ENCODE results near the gene OR5B3. TPM values are rescaled to one million over a fixed set of nuclear protein-coding genes. Genes with fewer than 3 reads are reported as not detected.

OR5B3 gene
- total RNA-seq, 2 experiments from 2014 or later = not detected

GRCh38 chr11:58358969-58359368, 47.7 kb downstream of the OR5B3 start, which contains the start of gene OR5B17:
OR5B17 (minus strand) TSS chr11:58359069; CDS start chr11:58359069, 0 bp downstream.
- H3K9me3 ChIP-seq (ENCODE audit: control insufficient read depth in 1 of 2, insufficient read depth in 1 of 2, low read length in 2 of 2) = no peaks in the 10 kb centered on the region
- POLR2A ChIA-PET = no interaction called here
- H3K4me3 Mint-ChIP-seq = no peak within 1 kb of the TSS
- H3K4me1 Mint-ChIP-seq (ENCODE audit: low read depth) = no peaks in the 10 kb centered on the region
- peaks cover 0 to 6% of the 10 kb centered on the region in 2 experiments for H3K27me3 ChIP-seq (ENCODE audit: control insufficient read depth in 1 of 2, insufficient read depth in 2 of 2, low read length in 2 of 2)
- no peak for ATAC-seq (ENCODE audit: poor library complexity)
- no peak within 1 kb of the TSS for H3K4me3 ChIP-seq (ENCODE audit: low read length)
- H3K36me3 Mint-ChIP-seq (ENCODE audit: low read depth) = no peaks in the 10 kb centered on the region
- no peaks in the 10 kb centered on the region for H3K36me3 ChIP-seq (ENCODE audit: insufficient read depth, low read length)
- H3K27ac ChIP-seq (ENCODE audit: low read depth in 1 of 2, low read length in 2 of 2) = no peak within 1 kb of the TSS
- DNase-seq = no peak
- no peak within 1 kb of the TSS for H3K27ac Mint-ChIP-seq
- H3K9me3 Mint-ChIP-seq = no peaks in the 10 kb centered on the region
- CTCF ChIA-PET = no interaction called here
- no peak for TF ChIP-seq CTCF (IDR thresholded peaks at IDR 0.05)
- intact Hi-C loops (cut with DNase I, micrococcal nuclease) = no loop called here
- H3K4me1 ChIP-seq (ENCODE audit: insufficient read depth, low read length) = no peaks in the 10 kb centered on the region
- peaks cover 21% of the 10 kb centered on the region for H3K27me3 Mint-ChIP-seq

GRCh38 chr11:58354727-58355126, 51.9 kb downstream of the OR5B3 start:
- ATAC-seq (ENCODE audit: poor library complexity) (no peak), DNase-seq (no peak)
- H3K9me3 ChIP-seq (ENCODE audit: control insufficient read depth in 1 of 2, insufficient read depth in 1 of 2, low read length in 2 of 2) = no peaks in the 10 kb centered on the region
- H3K27ac ChIP-seq (ENCODE audit: low read depth in 1 of 2, low read length in 2 of 2) = no peak overlapping the region
- H3K27me3 ChIP-seq (ENCODE audit: control insufficient read depth in 1 of 2, insufficient read depth in 2 of 2, low read length in 2 of 2) = no peaks in the 10 kb centered on the region
- CTCF ChIA-PET = no interaction called here
- H3K36me3 Mint-ChIP-seq (ENCODE audit: low read depth) = no peaks in the 10 kb centered on the region
- H3K4me1 Mint-ChIP-seq (ENCODE audit: low read depth) = no peaks in the 10 kb centered on the region
- no peak overlapping the region for H3K4me3 ChIP-seq (ENCODE audit: low read length)
- H3K9me3 Mint-ChIP-seq = no peaks in the 10 kb centered on the region
- TF ChIP-seq CTCF (IDR thresholded peaks at IDR 0.05) = no peak
- POLR2A ChIA-PET = no interaction called here
- no peaks in the 10 kb centered on the region for H3K36me3 ChIP-seq (ENCODE audit: insufficient read depth, low read length)
- no peak overlapping the region for H3K4me3 Mint-ChIP-seq
- H3K4me1 ChIP-seq (ENCODE audit: insufficient read depth, low read length) = no peaks in the 10 kb centered on the region
- H3K27me3 Mint-ChIP-seq = peaks cover 27% of the 10 kb centered on the region
- intact Hi-C loops (cut with DNase I, micrococcal nuclease) = no loop called here
- no peak overlapping the region for H3K27ac Mint-ChIP-seq

Other genes with a start within 250 kb of the OR5B3 start
- not detected for gene OR9Q2, start 217.8 kb downstream of the OR5B3 start, total RNA-seq
- not detected for gene OR1S2, start 202.7 kb downstream of the OR5B3 start, total RNA-seq
- not detected for gene OR1S1, start 194.2 kb downstream of the OR5B3 start, total RNA-seq
- gene OR10Q1, start 178.0 kb downstream of the OR5B3 start, total RNA-seq = not detected
- gene OR10W1, start 138.6 kb downstream of the OR5B3 start, total RNA-seq = not detected
- not detected for gene OR5B17, start 47.8 kb downstream of the OR5B3 start, total RNA-seq
- gene OR5B2, start 21.2 kb upstream of the OR5B3 start, total RNA-seq = not detected
- not detected for gene OR5B12, start 35.4 kb upstream of the OR5B3 start, total RNA-seq
- not detected for gene OR5B21, start 101.2 kb upstream of the OR5B3 start, total RNA-seq
- gene LPXN, start 169.0 kb upstream of the OR5B3 start, total RNA-seq = 10 to 100 TPM; 35.5 to 36.3 TPM
- gene ZFP91, start 172.2 kb upstream of the OR5B3 start, total RNA-seq = 10 to 100 TPM; 46.5 to 46.7 TPM
- gene CNTF, start 215.8 kb upstream of the OR5B3 start, total RNA-seq = 1 to 10 TPM; 3.1 to 3.9 TPM